Stimulated activated naive CD4-positive, alpha-beta T cell (primary cell): ENCODE data around the gene NDUFS7.
A peak's percentile ranks its signal among the peaks of the same experiment; 100 is the strongest.
"Not testable (repeated sequence)": the region's sequence is repeated elsewhere in the genome, so short reads cannot be mapped to it uniquely, and the experiment has no call there.

Experiments
- DNase-seq, 6 experiments: peaks; one replicate each; lab custom pipeline; 2025; lab: John Stamatoyannopoulos, UW

The NDUFS7 gene

DNA sequence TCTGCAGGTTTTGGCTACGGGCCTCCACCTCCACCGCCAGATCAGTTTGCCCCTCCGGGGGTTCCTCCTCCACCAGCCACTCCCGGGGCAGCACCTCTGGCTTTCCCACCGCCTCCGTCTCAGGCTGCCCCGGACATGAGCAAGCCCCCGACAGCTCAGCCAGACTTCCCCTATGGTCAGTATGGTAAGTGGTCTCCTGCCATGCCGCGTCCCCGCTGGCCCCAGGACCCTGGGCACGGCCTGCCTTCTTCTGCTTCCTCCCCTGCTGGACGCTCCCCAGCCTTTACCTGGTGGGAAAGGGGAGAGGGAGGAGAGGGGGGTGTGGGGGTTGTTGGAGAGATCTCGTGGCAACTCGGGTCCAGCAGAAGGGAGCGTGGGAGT lies 48.8 kb downstream of the NDUFS7 start:
- no peak for DNase-seq

DNA sequence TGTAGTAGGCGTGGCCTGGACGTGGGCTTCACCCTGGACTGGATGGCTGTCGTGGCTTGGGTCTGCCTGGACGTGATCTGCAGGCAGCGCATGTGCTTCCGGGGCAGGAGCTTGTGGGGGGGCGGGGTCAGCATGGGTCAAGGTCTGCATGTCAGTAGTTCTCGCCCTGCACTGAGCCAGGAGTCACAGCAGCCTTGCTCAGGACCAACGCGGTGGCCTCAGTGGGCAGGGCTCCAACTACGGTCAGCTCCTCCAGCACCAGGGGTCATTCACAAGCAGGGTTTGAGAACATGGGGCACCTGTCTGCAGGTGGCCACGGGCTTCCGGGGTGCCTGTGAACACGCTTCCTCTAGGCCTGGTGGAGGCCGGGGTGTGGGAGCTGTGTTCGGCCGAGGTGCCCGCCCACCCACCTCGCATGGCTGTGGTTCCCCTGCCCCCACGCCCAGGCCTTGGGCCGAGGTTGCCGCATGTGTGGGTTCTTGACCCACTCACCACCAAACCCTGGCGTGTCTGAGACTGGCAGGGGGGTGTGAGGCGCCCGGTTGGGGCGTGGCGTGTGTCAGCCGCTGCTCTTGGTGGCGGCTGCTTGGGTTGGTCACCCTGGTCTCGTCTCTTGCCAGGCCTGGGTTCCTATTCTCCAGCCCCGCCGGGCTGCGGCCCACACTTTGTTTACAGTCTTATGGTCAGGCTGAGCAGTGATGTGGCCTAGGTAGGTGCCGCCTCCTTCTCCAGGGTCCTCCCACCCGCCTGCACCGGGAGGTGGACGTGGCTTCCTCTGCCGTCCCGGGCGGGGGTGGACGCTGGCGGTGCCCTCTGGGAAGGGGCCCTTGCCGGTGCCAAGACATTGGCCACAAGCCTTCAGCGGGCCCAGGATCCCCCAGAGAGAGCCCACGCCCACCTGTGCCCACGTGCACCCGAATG lies 49.7 kb downstream of the NDUFS7 start:
- no peak for DNase-seq

DNA sequence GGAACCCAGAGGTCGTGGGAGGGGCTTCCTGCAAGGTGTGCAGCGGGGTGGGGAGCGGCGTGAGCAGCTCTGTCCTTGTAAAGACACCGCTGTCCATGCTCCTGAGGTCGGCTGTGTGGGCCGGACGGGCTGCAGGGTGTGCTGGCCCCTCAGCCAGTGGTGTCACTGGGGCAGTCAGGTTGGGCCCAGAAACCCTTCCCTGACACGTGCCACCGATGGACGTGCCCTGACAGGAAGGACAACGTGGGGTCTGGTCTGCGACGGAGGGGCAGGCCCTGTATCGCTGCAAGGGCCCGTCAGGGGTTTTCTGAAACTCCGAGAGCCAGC lies 50.3 kb downstream of the NDUFS7 start:
- DNase-seq = no peak

DNA sequence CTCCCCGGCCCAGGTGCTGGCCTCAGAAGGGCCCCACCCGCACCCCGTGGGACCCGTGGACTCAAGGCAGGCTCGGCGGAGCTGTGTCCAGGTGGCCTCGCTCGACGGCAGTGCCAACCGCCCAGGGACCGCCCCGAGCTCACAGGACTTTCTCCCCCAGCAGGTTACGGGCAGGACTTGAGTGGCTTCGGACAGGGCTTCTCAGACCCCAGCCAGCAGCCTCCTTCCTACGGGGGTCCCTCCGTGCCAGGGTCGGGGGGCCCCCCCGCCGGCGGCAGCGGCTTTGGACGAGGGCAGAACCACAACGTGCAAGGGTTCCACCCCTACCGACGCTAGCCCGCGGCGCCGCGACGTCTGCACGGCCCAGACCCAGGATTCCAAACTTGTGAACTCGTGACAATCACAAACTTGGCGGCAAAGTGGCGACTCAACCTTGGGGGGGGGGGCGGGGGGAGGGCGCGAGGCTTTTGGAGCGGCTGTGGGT lies 50.9 kb downstream of the NDUFS7 start:
- DNase-seq = no peak

DNA sequence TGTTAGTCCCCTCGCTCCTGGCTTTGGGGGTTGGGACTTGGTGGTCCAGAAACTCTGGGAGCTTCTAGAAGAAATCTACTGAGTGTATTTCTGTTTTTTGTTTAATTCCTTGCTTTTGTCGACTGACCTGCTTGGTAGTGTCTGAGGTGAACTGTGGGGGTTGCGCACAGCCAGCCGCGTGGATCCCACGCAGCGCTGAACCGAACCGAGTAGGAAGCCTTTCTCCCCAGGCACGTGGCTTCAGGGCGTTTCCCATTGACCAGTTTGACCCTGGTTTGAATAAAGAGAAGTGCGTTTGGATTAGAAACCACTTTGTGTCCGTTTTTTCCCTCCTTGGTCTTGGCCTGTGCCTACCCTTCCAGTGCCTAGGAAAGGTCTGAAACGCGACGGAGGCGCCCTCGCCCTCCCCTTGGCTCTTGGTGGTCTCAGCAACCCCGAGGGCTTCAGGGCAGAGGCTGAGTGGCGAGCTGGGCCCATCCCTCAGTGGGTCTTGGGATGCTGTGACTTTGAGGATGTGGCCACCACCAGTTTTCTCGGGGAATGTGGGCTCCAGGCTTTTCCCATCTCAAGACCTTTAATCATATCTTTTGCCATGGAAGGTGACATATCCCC lies 51.8 kb downstream of the NDUFS7 start:
- DNase-seq = no peak

DNA sequence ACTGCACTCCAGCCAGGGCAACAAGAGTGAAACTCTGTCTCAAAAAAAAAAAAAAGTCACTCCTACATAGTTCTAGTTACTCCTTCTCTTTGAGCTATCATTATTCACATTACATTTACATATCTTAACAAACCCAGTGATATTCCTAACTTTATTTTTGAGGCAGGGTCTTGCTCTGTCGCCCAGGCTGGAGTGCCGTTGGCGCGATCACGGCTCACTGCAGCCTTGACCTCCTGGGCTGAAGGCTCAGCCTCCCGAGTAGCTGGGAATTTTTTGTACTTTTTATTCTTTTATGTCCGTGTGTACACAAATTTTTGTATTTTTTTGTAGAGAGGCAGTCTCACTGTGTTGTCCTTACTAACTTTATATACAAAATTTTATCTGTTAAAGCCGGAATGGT lies 53.9 kb downstream of the NDUFS7 start:
- DNase-seq = no peak

DNA sequence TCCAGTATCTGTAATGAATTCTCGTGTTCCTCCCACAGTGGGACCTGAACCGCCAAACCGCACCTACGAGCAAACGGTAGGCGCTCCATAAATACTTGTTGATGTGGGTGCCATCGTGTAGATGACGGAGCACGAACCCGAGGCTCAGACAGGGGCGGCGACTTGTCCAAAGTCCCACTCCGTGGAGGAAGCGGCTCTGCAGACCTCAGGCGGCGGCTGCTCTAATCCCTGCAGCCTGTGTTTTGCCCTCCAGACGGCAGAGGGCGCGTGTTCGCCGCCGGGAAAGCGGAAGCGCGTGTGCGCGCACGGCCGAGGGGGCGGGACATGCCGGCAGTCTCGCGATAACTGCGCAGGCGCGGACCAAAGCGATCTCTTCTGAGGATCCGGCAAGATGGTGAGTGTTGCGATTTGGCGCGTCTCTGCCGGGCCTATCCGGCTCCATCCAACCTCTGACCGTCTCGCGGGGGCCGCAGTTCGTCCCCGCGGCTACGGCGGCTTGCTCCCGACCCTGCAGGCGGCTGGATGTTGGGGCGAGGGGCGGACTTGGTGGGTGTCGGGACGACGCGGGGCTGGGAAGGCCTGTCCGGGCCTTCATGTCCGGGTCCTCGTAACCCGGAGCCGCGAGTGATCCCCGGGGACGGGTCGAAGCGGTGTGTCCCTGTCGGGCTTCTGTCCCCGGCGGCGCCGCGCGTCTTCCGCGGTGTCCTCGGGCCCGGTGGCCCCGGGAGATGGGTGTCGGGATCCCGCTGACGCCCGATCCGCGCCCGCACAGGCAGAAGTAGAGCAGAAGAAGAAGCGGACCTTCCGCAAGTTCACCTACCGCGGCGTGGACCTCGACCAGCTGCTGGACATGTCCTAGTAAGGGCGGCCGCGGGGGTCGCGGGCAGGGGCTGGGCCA lies 54.6 kb downstream of the NDUFS7 start, which contains the start of gene RPS15:
Gene RPS15, plus strand, starts transcription at position 362 of the 898 bp plus-strand sequence. Its CDS starts 30 bp downstream, at position 392.
- peak; percentile 89 to 97 (median 93) for DNase-seq

DNA sequence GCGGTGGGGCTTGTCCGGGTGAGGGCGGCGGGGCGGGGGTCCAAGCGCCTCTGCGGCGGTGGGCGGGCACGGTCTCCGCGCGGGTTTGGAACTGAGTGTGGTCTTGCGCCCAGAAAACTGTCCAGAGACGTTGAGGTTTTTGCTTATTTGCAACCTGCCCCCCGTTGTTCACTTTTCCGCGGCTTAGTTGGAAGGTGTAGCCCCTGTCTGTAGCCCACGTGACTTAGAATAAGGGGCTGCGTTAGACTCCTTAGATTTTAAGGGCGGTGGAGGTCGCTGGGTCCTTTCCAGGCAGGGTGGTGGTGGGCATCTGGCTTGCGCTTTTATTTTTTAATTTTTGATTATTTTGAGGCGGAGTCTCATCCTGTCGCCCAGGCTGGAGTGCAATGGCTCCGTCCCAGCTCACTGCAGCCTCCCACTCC lies 55.2 kb downstream of the NDUFS7 start:
- DNase-seq = no peak

DNA sequence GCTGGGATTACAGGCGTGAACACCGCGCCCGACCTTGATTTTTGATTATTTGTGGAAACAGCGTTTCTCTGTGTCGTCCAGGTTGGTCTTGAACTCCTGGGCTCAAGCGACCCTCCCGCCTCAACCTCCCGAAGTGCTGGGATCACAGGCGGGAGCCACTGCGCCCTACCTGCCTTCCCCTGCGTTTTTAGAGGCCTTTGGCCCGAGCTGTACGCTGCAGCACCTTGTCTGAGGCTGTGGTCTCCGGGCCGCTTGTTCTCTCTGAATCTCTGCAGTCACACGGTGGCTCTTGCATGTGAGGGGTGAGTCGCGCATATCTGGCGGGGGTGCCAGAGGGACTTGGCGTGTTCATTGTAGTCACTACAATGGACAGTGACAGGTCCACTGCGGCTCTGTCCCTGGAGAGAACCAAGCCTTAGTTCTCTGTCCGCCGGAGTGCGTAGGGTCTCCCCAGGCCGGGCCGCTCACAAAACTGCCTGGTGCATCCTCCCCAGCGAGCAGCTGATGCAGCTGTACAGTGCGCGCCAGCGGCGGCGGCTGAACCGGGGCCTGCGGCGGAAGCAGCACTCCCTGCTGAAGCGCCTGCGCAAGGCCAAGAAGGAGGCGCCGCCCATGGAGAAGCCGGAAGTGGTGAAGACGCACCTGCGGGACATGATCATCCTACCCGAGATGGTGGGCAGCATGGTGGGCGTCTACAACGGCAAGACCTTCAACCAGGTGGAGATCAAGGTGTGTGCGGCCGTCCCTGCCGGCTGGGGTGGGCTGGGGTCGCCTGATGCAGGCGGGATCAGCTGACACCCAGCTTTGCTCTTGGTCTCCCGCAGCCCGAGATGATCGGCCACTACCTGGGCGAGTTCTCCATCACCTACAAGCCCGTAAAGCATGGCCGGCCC lies 56.1 kb downstream of the NDUFS7 start:
- not testable (repeated sequence) for DNase-seq

DNA sequence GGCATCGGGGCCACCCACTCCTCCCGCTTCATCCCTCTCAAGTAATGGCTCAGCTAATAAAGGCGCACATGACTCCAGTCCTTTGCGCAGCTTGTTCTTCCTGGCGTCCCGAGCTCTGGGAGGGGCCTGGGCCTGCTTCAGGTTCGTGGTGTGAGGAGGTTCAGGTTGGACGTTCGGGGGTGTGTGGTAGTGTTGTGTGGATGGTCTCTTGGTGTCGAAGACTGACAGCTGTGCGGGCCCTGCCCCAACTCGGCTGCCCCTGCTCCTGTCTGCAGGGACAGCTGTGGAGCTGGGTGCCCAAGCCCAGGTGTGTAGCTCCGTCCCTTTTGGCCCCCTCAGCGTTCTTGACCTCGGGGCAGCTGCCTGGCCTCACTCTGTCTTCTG lies 56.7 kb downstream of the NDUFS7 start:
- DNase-seq = no peak

DNA sequence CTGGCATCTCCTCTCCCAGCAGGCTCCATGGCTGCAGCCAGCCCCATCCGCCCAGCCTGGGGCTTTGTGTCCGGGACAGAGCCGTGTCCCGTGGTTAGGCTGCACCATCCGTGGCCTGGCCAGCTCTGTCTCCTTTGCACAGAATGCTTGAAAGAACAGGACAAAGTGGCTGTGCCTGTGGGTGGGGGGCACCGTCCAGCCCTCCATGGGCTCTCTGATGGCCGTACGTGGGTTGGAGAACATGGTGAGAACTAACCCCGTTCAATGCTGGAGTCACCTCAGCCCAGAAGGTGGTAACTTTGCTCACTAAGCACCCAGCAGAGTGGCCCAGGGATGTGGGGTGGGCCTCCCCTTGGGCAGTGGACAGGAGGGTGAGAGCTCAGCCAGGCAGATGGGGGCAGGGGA lies 57.3 kb downstream of the NDUFS7 start:
- no peak for DNase-seq

DNA sequence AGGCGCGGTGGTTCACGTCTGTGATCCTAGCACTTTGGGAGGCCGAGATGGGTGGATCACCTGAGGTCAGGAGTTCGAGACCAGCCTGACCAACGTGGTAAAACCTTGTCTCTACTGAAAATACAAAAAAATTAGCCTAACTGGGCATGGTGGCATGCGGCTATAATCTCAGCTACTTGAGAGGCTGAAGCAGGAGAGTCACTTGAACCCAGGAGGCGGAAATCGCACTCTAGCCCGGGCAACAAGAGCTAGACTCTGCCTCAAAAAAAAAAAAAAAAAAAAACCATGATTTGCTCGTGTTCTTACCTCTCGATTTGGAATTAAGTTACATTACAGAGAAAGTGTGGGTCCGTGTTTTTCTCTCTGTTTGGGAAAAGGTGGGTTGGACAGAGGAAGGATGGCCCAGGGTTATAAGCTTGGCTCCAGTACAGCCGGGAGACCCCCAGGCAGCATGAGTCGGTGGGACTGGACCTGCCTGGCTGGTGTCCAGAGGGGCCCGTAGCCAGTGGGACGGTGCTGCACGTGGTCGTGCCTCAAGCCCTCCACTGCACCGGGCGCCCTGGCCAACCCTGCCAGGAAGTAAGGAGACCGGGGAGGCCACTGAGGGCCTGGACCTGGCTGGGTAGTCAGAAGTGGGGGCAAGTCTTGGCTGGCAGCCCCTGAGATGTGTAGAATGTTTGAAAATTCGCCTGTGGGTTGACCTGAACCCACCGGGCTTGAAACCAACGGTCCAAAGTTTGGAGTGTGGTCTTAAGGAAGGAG lies 58.2 kb downstream of the NDUFS7 start:
- DNase-seq = no peak
